NCI-H510A (cell line): Measurements from ENCODE around the gene SMTN.
"Not testable (repeated sequence)": the region's sequence is repeated elsewhere in the genome, so short reads cannot be mapped to it uniquely, and the experiment has no call there.

Experiments
- DNase-seq: peaks from one replicate; lab custom pipeline; 2025; lab: John Stamatoyannopoulos, UW

SMTN gene

DNA sequence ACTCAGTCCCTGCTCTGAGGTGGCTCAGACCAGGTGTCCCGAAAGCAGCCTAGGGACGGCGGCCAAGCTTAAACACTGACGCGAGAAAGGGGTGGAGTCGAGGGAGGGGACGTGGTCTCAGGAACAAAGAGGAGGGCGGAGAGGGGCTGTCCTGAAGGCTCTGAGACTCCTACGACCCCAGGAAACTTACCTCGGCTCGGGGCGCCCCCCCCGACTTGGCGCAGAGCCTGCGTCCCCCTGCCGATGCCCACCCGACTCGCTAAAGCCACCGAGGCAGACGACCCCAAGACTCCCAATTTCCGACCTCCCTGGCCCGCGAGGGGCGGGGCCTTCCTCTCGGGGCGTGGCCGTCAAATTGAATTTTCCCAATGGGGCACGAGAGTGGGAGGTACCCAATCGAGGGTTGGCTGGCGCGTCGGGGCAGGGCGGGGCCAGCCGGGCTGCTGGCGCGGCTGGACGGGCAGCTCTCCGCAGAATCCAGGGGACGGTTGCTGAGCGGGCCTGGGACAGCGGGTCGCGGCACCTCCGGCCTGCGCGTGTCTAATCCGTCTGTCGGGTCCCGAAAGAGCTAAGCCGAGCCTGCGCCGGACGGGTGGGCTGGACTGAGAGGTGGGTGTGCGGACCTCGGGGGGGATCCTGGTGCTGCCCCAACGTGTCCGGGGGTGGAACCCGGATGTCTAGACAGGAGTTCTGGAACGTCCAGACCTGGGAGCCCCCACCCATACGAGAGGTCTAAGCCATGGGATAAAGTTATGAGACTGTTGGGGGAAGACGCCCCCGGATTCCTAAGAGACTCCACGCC lies at the start of gene SMTN:
Gene SMTN (plus strand): TSS at position 471 of the 802 bp plus-strand sequence. CDS start 1,941 bp downstream, outside the sequence.
- DNase-seq: peak; percentile 71

DNA sequence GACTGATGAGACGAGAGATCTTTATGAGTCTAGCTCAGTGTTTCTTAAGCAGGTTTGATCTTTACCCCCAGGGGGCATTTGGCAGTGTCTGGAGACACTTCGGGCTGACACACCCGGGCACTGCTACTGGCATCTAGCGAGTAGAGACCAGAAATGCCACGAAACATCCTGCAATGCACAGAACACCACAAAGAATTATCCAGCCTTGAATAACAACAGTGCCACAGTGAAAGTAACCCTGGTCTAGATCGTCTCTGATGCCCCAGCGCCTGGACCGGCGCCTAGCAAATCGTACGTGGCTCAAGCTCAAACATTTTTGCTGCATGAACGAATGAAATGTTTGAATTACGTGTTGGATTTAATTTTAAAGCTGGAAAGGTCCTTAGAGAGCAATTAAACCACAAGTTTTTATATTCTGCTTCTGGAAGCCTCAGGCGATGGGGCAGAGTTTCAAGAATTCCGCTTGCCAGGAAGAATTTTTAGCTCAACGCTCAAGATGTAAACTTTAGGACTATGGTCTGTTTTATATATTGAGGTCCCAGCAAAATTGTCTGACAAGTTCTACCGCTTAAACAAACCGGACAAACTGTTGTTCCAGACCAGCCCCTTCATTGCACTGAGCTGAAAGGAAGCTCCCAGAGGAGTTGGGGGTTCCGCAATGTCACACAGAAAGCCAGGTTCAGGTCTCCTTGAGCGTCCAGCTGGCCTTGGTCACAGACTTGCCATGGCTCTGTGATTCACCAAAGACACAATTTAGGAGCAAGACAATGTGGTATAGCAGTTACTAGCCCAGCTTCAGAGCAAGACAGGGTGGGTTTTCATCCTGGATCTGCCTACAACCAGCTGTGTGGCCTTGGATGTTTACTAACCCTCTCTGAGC lies 44.2 kb upstream of the SMTN start:
- DNase-seq: no peak

DNA sequence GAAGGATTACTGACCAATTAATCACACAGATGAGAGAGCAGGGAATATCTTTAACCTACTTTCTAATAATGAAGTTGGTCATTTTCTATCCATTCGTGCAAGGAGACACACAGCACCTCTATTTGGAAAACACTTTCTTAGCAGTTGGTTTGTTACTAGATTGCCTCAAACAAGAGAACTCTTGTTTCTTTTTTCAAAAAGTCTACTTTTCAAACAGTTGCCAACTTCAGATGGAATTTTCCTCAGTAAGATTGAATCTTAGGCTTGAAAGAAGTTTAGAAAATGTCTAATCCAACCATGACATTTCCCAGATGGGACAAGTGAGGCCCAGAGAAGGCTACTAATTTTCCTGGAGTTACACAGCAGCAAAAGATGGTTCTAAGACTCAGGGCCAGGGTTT lies 42.4 kb upstream of the SMTN start:
- no peak for DNase-seq

DNA sequence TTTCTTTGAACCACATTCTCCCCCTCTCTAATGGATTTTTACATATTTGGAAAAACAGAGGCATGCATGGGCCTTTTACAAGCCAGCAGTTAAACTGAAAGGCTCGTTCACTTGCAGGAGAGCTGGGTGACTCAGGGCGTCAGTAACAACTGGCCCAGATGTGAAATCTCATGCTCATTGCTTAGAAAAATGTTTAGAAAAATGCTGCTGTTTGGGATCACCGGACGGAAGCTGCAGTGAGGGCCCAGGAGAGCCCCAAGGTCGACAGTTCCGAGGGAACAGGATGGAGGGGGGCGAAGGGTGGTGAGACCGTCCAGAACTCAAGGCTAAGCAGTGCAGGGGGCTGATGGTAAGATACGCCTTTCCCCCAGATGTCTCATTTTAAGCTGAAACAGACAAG lies 41.7 kb upstream of the SMTN start:
- DNase-seq: no peak

DNA sequence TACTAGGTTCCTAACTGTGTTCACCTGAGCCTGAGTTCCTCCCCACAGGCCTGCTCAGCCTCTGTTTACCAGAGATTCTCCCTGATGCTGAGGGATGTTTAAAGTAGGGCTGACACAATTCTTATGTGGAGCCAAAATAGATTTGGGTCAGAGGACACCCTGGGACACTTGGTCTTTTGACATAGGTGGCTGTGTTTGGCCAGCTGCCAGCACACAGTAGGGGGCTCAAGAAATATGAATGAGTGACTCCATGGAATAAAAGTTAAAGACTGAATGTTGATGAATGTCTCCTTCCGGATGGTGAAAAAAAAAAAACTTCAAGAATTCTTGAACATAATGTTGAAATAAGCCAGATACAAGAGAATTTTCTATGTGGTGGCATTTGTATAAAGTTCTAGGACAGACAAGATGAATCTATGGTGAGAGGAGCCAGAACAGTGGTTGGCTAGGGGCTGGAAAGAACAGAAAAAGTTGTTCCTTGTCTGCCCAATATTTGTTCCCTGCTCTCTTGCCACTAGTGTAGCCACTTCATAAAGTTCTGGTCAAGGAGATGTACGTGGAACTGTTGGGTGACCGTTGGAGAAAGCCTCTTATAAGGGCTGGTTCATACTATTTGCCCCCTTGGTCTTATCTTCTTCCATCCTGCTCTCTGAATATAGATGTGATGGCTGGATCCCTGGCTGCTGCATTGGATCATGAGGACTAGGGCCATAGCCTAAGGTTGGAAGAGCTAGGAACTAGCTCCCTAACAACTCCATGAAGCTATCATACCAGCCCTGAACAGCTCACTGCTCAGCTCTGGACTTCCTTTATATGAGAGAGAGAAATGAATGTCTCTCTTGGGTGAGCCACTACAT lies 40.3 kb upstream of the SMTN start:
- DNase-seq: no peak

DNA sequence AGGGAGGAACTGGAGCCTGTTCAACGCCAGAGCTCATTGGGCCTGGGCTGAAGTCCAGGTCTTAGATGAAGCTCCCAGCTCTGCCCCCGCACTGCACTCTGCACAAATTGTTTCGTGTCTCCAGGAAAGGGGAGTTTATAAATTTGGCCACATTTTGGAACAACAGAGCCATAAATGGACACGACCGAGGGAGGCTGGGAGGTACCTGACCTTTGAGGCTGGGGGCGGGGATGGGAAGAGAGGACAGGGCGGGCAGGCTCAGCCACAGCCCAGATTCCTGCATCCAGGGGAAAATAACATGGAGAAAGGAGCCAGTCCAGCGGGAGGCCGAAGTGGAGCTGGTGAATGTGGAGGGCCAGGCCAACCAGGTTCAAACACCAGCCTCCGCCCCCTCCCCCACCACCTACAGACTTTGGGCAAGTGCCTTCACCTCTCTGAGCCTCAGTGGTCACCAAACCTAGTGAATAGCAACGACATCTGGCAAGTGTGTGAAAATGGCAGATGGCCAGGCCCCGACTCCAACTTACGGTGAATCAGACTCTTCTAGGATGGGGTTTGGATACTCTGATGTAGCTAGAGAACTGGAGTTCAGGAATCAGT lies 36.8 kb upstream of the SMTN start:
- DNase-seq: no peak

DNA sequence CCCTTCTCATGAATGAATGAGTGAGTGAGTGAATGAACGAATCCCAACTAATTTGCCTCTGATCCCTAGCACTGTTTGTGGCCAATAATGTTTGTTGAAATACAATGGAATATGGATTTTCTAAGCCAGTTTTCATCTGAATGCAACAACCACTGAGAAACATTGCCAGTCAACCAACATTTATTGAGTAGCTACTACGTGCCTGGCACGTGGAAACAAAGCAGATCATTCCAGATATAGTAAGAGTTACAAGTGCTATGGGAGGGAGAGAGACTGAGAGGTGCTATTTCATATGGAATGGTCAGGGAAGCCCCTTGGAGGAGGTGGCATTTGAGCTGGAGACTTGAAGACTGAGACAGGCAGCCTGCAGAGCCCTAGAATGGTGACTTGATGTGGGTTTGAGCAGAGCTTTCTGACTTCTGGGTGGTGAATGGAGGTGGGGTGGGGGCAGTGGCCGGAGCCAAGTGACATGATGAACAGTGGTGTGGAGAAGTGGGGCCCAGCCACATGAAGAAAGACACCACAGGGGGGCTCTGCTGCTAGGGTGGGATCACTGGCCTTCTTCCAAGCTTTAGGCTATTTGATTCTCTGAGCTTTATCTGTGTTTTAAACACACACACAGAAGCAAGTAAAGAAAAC lies 35.1 kb upstream of the SMTN start:
- DNase-seq: no peak

DNA sequence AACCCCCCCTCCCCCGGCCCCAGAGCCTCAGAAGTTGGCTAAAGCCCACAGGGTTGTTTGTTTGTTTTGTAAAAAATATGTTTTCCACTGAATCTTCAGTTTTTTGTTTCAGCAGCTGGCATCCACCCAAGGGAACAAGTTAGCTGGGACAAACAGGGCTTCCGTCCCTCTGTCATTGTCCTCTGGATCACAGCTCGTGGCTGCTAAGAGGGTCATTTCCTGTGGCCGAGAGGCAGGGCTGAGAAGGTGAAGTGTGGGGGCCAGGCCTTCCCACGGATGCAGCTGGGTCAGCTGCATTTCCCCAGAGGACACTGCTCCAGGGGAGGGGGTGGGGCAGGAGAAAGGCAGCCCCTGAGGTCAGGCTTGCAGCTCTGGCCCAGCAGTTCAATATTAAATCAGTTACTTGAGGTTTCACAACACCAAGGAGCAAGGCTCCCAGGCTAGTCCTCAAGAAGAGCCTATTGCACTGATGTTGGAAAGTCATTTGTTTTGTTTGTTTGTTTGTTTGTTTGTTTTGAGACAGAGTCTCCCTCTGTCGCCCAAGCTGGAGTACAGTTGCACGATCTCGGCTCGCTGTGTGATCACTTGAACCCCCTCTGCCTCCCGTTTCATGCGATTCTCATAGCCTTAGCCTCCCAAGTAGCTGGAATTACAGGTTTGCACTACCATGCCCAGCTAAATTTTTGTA lies 34.4 kb upstream of the SMTN start:
- no peak for DNase-seq

DNA sequence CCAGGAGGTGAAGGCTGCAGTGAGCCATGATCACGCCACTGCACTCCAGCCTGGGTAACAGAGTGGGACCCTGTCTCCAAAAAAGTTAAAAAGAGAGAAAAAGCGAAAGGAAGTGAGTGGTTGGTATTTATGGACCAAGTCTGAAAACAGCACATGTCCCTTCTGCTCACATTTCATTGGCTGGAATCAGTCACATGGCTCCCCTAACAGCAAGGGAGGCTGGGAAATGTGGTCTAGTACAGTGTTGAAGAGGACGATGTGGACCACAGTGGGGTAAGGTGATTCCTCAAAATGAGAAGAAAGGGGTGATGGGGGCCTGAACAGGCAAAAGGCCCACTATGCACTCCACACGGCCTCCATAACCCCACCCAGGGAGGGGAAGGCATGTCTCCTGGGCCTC lies 32.5 kb upstream of the SMTN start:
- DNase-seq: no peak

DNA sequence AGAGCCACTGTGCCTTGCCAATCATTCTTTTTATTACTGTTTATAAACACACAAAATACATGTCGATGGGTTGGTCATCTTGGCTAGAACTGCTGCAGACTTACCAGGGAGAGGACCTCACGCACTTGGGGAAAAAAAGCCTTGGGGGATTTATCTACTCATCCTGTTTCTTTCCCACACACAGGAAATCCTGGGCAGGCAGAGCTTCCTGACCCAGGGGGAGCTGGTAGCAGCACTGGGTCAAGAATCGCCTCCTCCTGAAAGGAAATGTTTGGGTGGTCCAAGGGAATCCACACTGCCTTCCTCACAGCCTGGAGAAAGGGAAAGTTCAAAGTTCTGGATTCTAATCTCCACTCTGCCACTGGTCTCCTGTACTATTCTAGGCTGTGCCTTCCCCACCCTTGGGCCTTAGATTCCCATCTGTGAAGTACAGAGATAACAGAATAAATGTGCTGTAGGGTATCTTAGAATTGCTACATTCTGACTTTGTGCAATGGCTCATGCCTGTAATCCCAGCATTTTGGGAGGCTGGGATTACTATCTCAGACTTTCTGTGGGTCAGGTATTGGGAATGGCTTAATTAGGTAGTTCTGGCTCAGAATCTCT lies 31.2 kb upstream of the SMTN start:
- no peak for DNase-seq

DNA sequence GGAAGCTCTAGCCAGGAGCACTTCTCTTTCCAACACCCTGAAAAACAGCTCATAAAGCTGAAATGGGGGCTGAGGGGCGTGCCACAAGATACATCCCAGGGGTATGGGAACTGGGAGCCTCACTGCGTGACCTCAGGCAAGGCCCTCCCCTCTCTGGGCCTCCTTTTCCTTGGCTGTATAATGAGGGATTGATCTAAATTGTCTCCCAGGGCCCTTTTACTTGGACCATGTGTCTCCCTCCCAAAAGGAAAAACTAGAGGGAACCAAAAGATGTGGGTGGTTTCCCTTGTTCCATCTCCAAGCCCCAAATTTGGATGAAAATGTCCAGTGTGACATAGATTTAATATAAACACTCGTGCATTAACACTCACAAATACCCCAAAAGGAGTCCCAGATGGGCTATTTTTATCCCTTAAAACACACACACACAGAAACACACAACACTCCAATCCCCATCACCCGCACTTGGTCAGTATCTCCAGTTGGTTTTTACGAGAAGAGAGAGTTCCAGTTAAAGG lies 25.9 kb upstream of the SMTN start:
- no peak for DNase-seq

DNA sequence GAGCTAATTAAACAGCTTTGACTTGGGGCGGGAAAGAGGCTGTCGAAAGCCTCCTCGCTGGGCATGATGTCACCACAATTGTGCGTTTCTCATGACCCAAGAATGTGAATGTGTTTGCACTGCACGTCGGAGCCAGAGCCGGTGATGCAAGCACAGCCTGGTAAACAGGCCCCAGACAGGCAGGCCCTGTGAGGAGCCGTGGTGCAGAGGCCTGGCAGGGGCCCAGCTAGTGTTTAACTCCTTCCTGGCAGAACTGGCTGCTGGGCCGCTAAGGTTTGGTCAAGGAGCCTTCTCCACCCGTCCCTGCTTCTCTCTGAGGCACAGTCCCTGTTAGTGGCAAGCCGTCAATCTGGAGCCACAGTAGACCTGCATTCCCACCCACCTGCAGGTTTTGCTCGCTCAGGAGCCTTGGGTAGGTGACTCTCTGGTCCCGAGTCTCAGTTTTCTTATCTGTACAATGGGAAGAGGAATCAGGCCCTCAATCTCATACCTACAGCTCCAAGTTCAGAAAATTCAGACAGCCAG lies 25.4 kb upstream of the SMTN start:
- peak; percentile 73 for DNase-seq

DNA sequence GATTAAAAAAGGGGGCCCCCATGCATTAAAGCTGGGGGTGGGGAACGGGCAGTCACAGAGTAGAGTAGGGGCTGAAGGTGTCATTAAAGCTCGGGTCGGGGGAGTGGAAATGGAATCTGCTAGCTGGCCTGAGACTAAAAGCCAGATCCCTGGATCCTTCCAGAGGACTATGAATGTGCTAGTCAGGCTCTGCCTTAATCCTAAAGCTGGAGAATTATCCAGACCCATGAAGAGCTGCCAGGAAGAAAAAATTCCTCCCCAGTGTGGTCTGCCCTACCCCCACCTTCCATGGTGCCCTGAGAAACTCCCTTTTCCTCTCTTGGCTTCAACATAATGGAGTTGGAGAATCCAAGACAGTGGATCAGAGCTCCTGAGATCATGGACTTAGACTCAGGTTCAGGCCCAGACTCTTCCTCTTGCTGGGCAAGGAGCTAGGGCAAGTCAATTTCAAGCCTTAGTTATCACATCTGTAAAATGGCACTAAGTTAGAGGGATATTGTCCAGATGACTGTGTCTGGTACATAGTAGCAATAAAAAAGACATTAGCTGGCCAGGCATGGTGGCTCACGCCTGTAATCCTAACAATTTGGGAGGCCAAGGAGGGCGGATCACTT lies 24.0 kb upstream of the SMTN start:
- DNase-seq: no peak

DNA sequence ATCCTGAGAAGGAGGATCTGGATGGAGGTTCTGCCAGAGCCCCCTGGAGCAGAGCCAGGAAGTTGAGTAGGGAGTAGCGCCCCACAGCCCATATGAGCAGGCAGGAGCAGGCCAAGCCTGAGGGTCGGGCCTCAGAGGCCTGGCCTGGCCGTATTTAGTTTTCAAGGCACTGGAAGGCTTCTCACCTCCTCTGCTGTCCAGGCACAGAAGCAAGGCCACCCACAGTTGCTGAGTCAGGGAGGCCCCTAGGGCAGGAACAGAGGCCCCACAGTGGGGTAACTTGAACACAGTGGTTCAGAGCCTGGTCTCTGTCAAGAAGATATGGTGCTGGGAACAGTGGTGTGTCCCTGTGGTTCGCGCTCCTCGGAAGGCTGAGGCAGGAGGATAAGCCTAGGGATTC lies 21.5 kb upstream of the SMTN start:
- DNase-seq: not testable (repeated sequence)

DNA sequence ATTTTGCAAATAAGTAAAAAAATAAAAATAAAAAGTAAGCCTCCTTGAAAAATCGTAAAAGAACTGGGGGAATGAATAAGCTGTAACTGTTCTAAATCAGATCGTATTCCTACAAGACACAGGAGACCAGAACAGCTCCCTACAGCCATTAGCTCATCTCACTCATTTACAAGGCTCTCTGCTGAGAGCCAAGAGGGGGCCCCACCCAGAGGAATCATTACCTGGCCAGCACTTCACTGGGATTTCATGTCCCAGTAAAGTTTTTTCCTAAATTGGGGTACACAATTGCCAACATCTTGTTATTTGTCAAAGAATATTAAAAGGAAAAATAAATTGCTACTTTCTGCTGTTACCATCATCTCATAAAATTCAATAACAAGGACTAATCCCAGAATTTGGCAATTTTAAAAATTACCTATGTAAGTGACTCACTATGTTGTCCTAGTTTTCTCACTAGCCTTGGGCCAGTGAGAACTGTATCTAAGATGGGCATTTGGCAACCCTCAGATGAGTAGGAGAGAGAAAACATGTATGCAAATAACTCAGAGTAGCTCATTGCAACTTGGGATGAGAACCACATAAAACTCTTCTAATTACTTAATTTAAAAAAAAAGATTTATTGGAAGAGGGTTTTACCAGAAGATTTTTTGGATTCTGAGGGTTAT lies 18.4 kb upstream of the SMTN start:
- DNase-seq: no peak

DNA sequence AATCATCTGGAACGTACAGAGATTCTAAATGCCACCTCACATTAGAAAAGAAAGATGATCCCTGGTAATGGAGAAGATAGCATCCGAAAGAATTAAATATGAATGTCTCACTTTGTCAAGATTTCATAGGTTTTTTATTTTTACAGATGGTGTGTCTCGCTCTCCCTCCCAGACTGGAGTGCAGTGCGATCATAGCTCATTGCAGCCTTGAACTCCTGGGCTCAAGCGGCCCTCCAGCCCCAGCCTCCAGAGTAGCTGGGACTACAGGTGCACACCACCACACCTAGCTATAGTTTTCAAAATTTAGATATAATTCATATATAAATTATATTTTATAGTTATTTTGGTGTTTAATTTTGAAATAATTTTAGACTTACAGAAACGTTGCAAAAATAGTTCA lies 16.7 kb upstream of the SMTN start:
- no peak for DNase-seq

DNA sequence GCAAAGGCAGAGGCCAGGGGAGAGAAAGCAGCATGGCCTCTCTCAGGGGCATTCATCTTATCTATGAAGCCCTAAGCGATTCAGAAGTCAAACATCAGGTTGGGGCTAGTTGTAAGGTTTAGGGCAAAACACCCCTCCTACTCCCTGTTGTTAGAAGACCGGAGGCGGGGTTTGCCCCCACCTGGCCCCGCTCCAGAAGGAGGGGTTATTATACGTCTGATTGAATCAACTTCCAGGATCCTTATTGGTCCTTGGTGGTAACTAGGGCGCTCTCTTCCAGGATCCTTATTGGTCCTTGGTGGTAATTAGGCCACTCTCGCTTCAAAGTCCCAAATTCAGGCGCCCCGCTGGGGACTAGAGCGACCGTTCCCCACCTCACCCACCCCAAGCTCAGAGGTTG lies 12.1 kb upstream of the SMTN start:
- DNase-seq: no peak

DNA sequence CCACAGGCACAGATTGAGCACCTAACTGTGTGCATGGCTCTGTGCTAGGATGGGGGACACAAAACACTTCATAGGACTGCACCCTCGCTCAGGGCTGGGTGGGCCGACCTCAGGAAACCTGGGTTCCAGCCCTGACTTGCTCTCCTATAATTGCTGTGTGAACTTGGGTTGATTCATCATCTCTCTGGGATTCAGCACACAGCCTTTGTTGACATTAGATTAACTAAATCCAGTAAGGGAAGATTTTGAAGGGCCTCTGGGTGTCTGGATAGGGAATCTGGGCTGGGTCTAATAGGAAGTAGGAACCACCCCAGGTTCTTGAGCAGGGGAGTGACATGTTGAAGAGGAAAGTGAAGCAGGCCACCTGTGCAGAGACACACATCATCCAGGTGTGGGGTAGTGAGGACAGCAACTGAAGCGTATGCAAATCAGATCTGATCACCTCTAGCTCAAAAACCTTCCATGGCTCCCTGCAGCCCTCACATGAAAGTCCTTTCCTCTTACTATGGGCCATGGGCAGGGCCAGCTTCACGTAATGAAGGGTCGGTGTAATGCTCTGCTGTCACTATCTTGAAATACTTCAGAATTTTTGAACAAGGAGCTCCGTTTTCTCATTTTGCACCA lies 11.3 kb upstream of the SMTN start:
- not testable (repeated sequence) for DNase-seq
